ENCODE data around the gene SYNPR. TPM values are rescaled to one million over a fixed set of nuclear protein-coding genes. Genes with fewer than 3 reads are reported as not detected.
"Not testable (repeated sequence)": the region's sequence is repeated elsewhere in the genome, so short reads cannot be mapped to it uniquely, and the experiment has no call there.

SYNPR gene
- total RNA-seq (2014; rRNA removed; shearing (Covaris generic)): not detected in 2 replicates

GRCh38 chr3:63278171-63279004 is at the start of gene SYNPR:
TSS of gene SYNPR (plus strand) at chr3:63278308.
- no peak for DNase-seq (ENCODE audit: low spot score)

- peak; percentile 48 for DNase-seq (ENCODE audit: low spot score)
Measured at GRCh38 chr3:63228677-63229076, 49.4 kb upstream of the SYNPR start.

DNA sequence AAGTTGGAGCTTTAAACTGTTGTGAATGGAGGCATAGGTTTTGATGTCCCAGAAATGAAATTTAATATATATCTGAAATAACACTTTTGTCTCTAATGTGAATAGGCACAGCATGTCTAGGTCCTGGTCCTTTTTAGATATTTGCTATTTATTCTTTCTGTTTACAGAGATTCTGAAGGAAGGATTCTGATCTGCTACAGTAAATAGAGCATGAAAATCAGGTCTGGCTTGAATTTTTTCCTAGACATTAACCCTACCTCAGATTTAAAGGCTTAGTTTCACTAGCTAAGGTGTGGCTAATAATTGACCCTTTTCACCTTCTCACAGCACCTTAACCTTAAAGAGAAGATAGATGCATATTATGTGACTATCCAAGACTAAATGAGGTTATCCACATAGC is 48.0 kb upstream of the SYNPR start:
- DNase-seq (ENCODE audit: low spot score): no peak

DNA sequence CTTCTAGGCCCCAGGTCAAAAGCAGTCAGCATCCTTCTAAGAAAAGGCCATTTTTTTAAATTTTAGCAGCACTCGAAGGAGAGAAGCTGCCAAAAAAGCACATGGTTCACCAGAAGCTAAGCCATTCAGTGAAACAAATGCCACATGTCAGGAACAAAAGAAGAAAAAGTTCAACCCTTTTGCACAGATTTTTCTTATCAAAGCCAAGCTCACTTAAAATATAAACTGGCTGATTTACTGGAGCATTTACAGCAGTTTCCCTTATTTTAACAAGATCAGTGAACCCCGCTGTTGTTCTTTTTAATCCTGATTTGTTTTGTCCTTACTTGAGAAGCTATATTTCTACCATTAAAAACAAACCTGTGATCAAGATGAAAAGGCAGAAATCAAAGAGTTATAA is 46.5 kb upstream of the SYNPR start:
- DNase-seq (ENCODE audit: low spot score): no peak

GRCh38 chr3:63232764-63233396 is 45.2 kb upstream of the SYNPR start:
- DNase-seq (ENCODE audit: low spot score): no peak

GRCh38 chr3:63240381-63240902 is 37.7 kb upstream of the SYNPR start:
- no peak for DNase-seq (ENCODE audit: low spot score)

DNA sequence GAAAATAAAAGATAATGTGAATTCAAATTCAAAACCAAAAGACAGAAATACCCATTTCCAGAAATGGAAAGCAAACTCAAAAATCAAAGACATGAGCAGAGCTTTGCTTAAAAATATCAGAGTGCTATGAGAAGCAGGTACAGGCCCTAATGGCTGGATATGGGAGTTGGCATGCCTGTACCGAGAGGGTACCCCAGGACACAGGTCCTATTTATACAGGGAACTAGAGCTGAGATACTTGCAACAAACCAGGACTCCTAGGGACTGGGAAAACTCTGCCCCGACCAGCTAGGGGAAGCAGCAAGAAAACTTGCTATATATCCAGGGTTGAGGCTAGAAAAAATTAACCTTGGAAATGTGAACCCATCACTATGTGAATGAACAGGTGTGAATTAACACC is 36.0 kb upstream of the SYNPR start:
- no peak for DNase-seq (ENCODE audit: low spot score)

GRCh38 chr3:63244486-63244885 is 33.6 kb upstream of the SYNPR start:
- DNase-seq (ENCODE audit: low spot score): no peak

GRCh38 chr3:63245726-63246241 is 32.3 kb upstream of the SYNPR start:
- peak; percentile 7 for DNase-seq (ENCODE audit: low spot score)

DNA sequence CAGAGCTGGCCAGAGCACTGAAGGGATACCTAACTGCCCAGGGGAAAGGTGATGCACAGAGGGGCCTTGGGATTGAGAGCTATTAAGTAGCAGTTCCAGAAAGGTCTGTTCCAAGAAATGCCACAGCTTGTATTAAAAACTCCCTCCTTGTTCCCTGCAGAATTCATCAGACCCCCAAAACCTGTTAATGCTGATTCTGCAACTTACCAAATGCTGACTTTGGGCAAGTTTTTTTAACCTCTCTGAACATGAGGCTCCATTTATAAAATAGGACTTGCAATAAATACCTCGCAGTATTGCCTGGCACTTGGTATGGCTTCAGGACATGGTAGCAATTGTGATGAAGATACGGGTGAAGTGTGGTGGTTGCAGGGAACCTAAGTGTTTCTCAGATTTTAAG is 30.1 kb upstream of the SYNPR start:
- DNase-seq (ENCODE audit: low spot score): no peak

DNA sequence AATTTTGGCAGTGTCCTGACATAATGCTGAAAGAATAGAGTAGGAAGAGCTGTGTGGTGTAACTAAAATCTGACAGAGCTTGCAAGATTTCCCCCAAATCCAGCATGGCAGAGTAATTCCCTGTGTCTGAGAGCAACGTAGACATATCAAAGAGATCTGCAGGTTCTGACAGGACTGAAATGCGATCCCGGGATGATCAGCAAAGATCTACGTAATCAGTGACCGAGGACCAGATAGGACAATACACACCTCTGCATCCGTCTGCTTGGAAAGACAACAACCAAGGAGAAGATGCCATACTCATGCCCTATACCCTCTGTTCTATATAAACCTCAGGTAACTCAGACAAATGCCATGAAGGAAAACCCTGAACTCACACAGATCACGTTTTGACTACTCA is 26.6 kb upstream of the SYNPR start:
- DNase-seq (ENCODE audit: low spot score): no peak

GRCh38 chr3:63255819-63256218 is 22.3 kb upstream of the SYNPR start:
- not testable (repeated sequence) for DNase-seq (ENCODE audit: low spot score)

GRCh38 chr3:63264716-63265115 is 13.4 kb upstream of the SYNPR start:
- DNase-seq (ENCODE audit: low spot score): no peak

GRCh38 chr3:63274359-63274758 is 3.7 kb upstream of the SYNPR start:
- no peak for DNase-seq (ENCODE audit: low spot score)

- no peak for DNase-seq (ENCODE audit: low spot score)
Measured at GRCh38 chr3:63279005-63279841, 1.1 kb downstream of the SYNPR start.

DNA sequence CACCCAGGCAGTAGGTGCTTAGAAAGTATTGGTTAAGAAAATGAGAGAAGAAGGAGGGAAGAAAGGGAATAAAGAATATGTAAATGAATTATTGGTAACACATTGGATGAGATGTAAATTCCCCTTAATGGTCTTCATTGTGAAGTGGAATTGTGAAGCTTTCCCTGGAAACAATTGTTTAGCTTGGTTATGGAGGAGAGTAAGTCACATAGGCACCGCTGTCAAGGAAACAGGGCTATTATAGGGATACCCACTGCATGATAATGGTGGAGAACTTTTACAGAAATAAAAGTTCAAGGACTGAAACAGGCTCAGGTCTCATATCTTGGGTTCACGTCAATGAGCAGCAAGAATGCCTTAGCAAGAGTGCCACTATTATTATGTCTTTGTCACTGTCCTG is 9.5 kb downstream of the SYNPR start:
- DNase-seq (ENCODE audit: low spot score): no peak

GRCh38 chr3:63290686-63291085 is 12.6 kb downstream of the SYNPR start:
- no peak for DNase-seq (ENCODE audit: low spot score)

DNA sequence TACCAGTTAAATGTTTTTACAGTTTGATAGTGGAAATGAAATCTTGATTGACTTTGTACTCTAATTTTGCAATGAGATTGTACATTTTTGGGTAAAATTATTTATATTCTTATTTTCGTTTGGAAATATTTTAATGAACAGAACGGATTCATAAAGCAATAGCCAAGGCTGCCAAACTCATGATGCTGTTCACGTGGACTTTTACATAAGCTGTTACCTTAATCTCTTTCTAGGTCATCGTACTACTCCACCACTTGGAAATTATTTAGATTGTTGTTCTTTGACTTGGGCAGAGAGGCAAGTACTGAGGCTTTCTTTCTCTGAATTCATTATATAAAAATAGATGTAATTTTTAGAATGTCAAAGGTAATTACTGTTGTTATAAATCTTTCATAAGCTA is 16.2 kb downstream of the SYNPR start:
- DNase-seq (ENCODE audit: low spot score): no peak

DNA sequence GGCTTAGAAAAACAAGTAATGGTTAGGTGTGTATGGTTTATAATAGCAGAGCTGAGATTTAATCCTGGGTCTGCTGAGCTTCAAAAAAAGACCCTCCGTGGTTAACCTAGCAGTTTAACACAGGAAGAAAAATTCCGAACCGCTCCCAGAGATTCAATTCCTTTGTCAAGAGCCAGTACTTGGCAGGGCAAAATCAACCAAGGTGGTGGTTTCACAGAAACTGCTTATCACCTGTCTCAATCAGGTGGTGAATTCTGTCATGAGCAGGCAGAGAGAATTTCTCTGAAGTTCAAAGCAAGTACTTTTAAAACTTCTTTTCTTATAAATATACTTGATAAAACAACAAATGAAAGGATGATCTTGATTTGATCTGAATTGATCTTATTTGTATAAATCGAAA is 17.2 kb downstream of the SYNPR start:
- DNase-seq (ENCODE audit: low spot score): no peak

DNA sequence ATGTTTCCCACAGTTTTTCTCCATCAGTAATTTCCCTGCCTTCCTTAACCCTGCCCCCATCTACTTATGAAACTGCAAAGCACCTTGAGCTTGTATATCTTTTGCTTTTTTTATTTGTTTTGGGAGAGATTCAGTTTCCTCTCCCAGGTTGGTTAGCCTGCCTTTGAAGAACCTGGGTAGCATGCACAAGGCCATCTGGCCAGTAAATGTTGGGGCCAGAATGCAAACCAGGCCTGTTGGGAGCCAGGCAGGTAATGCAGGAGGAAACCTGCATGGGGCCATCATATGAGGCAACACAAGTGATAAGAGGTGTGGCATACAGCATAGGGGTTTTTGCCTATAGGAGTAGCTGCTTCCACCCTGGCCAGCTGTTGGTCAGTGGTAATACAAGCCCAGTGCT is 17.7 kb downstream of the SYNPR start:
- no peak for DNase-seq (ENCODE audit: low spot score)

GRCh38 chr3:63296249-63296648 is 18.1 kb downstream of the SYNPR start:
- DNase-seq (ENCODE audit: low spot score): no peak

- no peak for DNase-seq (ENCODE audit: low spot score)
Measured at GRCh38 chr3:63303238-63303637, 25.1 kb downstream of the SYNPR start.

Data from HT-29 (cell line).